HCT116 (cell line): Measurements from ENCODE around the gene IGSF23. TPM values are rescaled to one million over a fixed set of nuclear protein-coding genes. Genes with fewer than 3 reads are reported as not detected.

Experiments used
- ATAC-seq: fragments of 200-7000 bp; cut with Tn5 transposase; 2 replicates; pipeline ENCODE4 v1.9.1; 2020; ENCODE audit warnings: mild to moderate bottlenecking, moderate library complexity
- BruUV-seq: library from RNA; stranded (reverse); fragments of 400-500 nt; replicated peaks from 2 replicates; lab custom pipeline; 2021; lab: Mats Ljungman, UMichigan
- CTCF ChIA-PET: fragments of 300-600 bp; sonication (Branson Sonifier 250); formaldehyde crosslinking; loops from one replicate; lab custom pipeline; 2021; ENCODE audit warnings: antibody characterized with exemption; lab: Charles Lee
- POLR2A ChIA-PET: fragments of 300-600, 350-600 bp; sonication (Branson Sonifier 250); formaldehyde crosslinking; loops from one replicate; lab custom pipeline; 2021; ENCODE audit warnings: antibody characterized with exemption; lab: Charles Lee
- RAD21 ChIA-PET, 2 experiments: fragments of 300-600 bp; sonication (Branson Sonifier 250); formaldehyde crosslinking; loops; one replicate each; lab custom pipeline; 2023; ENCODE audit warnings: low total read pairs in 2 of 2; ENCODE audit not compliant: uncharacterized antibody in 2 of 2, unreplicated experiment in 2 of 2, low non-redundant PET in 1 of 2; lab: Charles Lee
- DNase-seq: peaks from one replicate; pipeline ENCODE4 v3.0.0-alpha.2; 2010; ENCODE audit warnings: low read depth, low spot score
- H2AFZ ChIP-seq: fragments of 200-600 bp; shearing (Covaris generic), sonication (generic); 2 replicates; pipeline ENCODE4 v1.6.1; 2017; ENCODE audit warnings: low read depth, mixed run types, mixed read lengths, antibody characterized with exemption, low read length; ENCODE audit not compliant: poor library complexity, severe bottlenecking
- H3K27ac ChIP-seq: 2 replicates; pipeline ENCODE4 v1.5.1; 2012; ENCODE audit warnings: low read depth, low read length
- H3K27me3 ChIP-seq: fragments of 200-600 bp; sonication (generic); 2 replicates; pipeline ENCODE4 v1.6.1; 2016; ENCODE audit warnings: mixed run types, low read length, mixed read lengths; ENCODE audit not compliant: insufficient read depth
- H3K36me3 ChIP-seq, 2 experiments: fragments of 200-500 bp in 1 of 2; fragments of 200-600 bp in 1 of 2; sonication (Bioruptor generic) in 1 of 2; sonication (generic) in 1 of 2; 2 replicates each; pipeline versions ENCODE4 v1.5.1 to v1.6.1; 2014 to 2016; ENCODE audit warnings: low read length in 2 of 2, inconsistent platforms in 1 of 2, mixed read lengths in 1 of 2, mixed run types in 1 of 2; ENCODE audit not compliant: insufficient read depth in 2 of 2, control insufficient read depth in 1 of 2
- H3K4me1 ChIP-seq, 2 experiments: fragments of 200-600 bp in 1 of 2; sonication (generic) in 1 of 2; 2 replicates each; pipeline versions ENCODE4 v1.5.1 to v1.6.1; 2012 to 2017; ENCODE audit warnings: low read length in 2 of 2, inconsistent platforms in 1 of 2, mild to moderate bottlenecking in 1 of 2, mixed read lengths in 1 of 2, mixed run types in 1 of 2, moderate library complexity in 1 of 2; ENCODE audit not compliant: insufficient read depth in 2 of 2, control insufficient read depth in 1 of 2
- H3K4me2 ChIP-seq: fragments of 200-600 bp; sonication (generic); 2 replicates; pipeline ENCODE4 v1.6.1; 2017; ENCODE audit warnings: mixed run types, low read length, mixed read lengths
- H3K4me3 ChIP-seq, 2 experiments: fragments of 200-600 bp in 1 of 2; sonication (generic) in 1 of 2; replicated peaks in 1 of 2; 2 replicates each; pipeline ENCODE4 v1.5.1; 2011 to 2016; ENCODE audit warnings: low read length in 2 of 2, control low read depth in 1 of 2, low read depth in 1 of 2, mild to moderate bottlenecking in 1 of 2, mixed read lengths in 1 of 2, mixed run types in 1 of 2
- H3K79me2 ChIP-seq: fragments of 200-600 bp; sonication (generic); 2 replicates; pipeline ENCODE4 v1.6.1; 2017; ENCODE audit warnings: mild to moderate bottlenecking, mixed run types, low read length, moderate library complexity, mixed read lengths; ENCODE audit not compliant: insufficient read depth
- H3K9ac ChIP-seq: fragments of 200-600 bp; sonication (generic); 2 replicates; pipeline ENCODE4 v1.6.1; 2016; ENCODE audit warnings: low read length, mixed read lengths
- H3K9me2 ChIP-seq: fragments of 200-600 bp; sonication (generic), shearing (Covaris generic); 2 replicates; pipeline ENCODE4 v1.6.1; 2017; ENCODE audit warnings: mixed run types, mild to moderate bottlenecking, moderate library complexity; ENCODE audit not compliant: insufficient read depth
- H3K9me3 ChIP-seq, 2 experiments: fragments of 200-500 bp in 1 of 2; fragments of 200-600 bp in 1 of 2; sonication (Bioruptor generic) in 1 of 2; sonication (generic) in 1 of 2; 2 replicates each; pipeline ENCODE4 v1.6.1; 2014 to 2017; ENCODE audit warnings: low read length in 2 of 2, mixed read lengths in 2 of 2, inconsistent platforms in 1 of 2, low read depth in 1 of 2, mild to moderate bottlenecking in 1 of 2, mixed run types in 1 of 2, moderate library complexity in 1 of 2; ENCODE audit not compliant: control insufficient read depth in 1 of 2, insufficient read depth in 1 of 2
- H4K20me1 ChIP-seq: fragments of 200-600 bp; sonication (generic), shearing (Covaris generic); 2 replicates; pipeline ENCODE4 v1.6.1; 2017; ENCODE audit warnings: mixed run types, mild to moderate bottlenecking, moderate library complexity; ENCODE audit not compliant: insufficient read depth
- ATF3 ChIP-seq: IDR thresholded peaks from 2 replicates; pipeline ENCODE4 v1.6.1; 2012
- CBX3 ChIP-seq: IDR thresholded peaks from 2 replicates; pipeline ENCODE4 v1.6.1; 2012; ENCODE audit warnings: low read depth
- CEBPB ChIP-seq: IDR thresholded peaks from 2 replicates; pipeline ENCODE4 v1.6.1; 2012; ENCODE audit warnings: low read depth
- EGR1 ChIP-seq: IDR thresholded peaks from 2 replicates; pipeline ENCODE4 v1.6.1; 2012; ENCODE audit warnings: low read depth
- EZH2 ChIP-seq: fragments of 200-600 bp; sonication (generic); IDR thresholded peaks from 2 replicates; pipeline ENCODE4 v1.6.1; 2017; ENCODE audit warnings: antibody characterized with exemption, mixed run types
- FOSL1 ChIP-seq: IDR thresholded peaks from 2 replicates; pipeline ENCODE4 v1.6.1; 2012; ENCODE audit warnings: low read depth
- JUND ChIP-seq: IDR thresholded peaks from 2 replicates; pipeline ENCODE4 v1.6.1; 2012
- MAX ChIP-seq: IDR thresholded peaks from 2 replicates; pipeline ENCODE4 v1.6.1; 2012
- POLR2AphosphoS5 ChIP-seq: IDR thresholded peaks from 2 replicates; pipeline ENCODE4 v1.6.1; 2011; ENCODE audit warnings: mild to moderate bottlenecking, low read depth, low read length, moderate library complexity
- RAD21 ChIP-seq: IDR thresholded peaks from 2 replicates; pipeline ENCODE4 v1.6.1; 2012; ENCODE audit warnings: low read depth, mild to moderate bottlenecking
- REST ChIP-seq: IDR thresholded peaks from 2 replicates; pipeline ENCODE4 v1.6.1; 2012; ENCODE audit warnings: low read depth
- SIN3A ChIP-seq: IDR thresholded peaks from 2 replicates; pipeline ENCODE4 v1.6.1; 2012; ENCODE audit warnings: low read depth
- SP1 ChIP-seq: IDR thresholded peaks from 2 replicates; pipeline ENCODE4 v1.6.1; 2012; ENCODE audit warnings: low read depth
- TCF7L2 ChIP-seq: IDR thresholded peaks from 2 replicates; pipeline ENCODE4 v1.7.0; 2011; ENCODE audit warnings: borderline replicate concordance, inconsistent platforms; ENCODE audit not compliant: insufficient read depth, insufficient read length; ENCODE audit errors: extremely low read depth
- YY1 ChIP-seq: IDR thresholded peaks from 2 replicates; pipeline ENCODE4 v1.6.1; 2011; ENCODE audit warnings: low read length, low read depth, moderate library complexity, mild to moderate bottlenecking; ENCODE audit not compliant: insufficient replicate concordance; ENCODE audit errors: extremely low read depth
- ZFX ChIP-seq: fragments of 450-650 bp; IDR thresholded peaks from 2 replicates; pipeline ENCODE4 v1.6.1; 2017
- intact Hi-C: fragments of 100-400 bp; cut with micrococcal nuclease; formaldehyde crosslinking; loops from 2 replicates; pipeline ENCODE4 v1.10.0; 2022
- total RNA-seq: library from RNA; stranded (reverse); gene quantifications from one replicate; pipeline ENCODE4 v1.2.1, GENCODE V29; 2021; ENCODE audit not compliant: unreplicated experiment
- TF ChIP-seq, protein P1 (sequence below), 3 experiments: fragments of 200-600 bp in 1 of 3; sonication (generic) in 1 of 3; IDR thresholded peaks in 2 of 3; conservative IDR thresholded peaks in 1 of 3; 2 replicates each; pipeline ENCODE4 v1.5.1; 2012 to 2017; ENCODE audit warnings: low read depth in 2 of 3, low read length in 2 of 3, antibody characterized with exemption in 1 of 3, borderline replicate concordance in 1 of 3, control low read depth in 1 of 3, mild to moderate bottlenecking in 1 of 3, mixed read lengths in 1 of 3, mixed run types in 1 of 3, moderate library complexity in 1 of 3; ENCODE audit not compliant: insufficient read depth in 1 of 3

Gene IGSF23
- total RNA-seq, 1 experiment from 2014 or later, result not detected

GRCh38 chr19:44587963-44588770 is 25.2 kb upstream of the IGSF23 start:
- no peaks in the 10 kb centered on the region for H3K79me2 ChIP-seq
- no peaks in the 10 kb centered on the region for H3K9me2 ChIP-seq
- ChIA-PET RAD21 (interaction anchor here (0.7 to 1.4 kb wide), 2 partner anchors 69 to 183 kb away, joined by 3 read pairs; no protein-coding TSS in a partner anchor), POLR2A (interaction anchor here (0.8 to 3.1 kb wide), 8 partner anchors 11 to 186 kb away, joined by 3 to 16 read pairs (median 4); partner anchors contain the start of gene PVR), CTCF (interaction anchor here (0.9 to 3.6 kb wide), 9 partner anchors 11 to 186 kb away, joined by 3 to 18 read pairs (median 5); no protein-coding TSS in a partner anchor)
- TSS peak; percentile 93 for BruUV-seq
- peak overlapping the region; percentile 75 for H3K4me2 ChIP-seq
- H3K36me3 ChIP-seq, result no peaks in the 10 kb centered on the region
- peak overlapping the region; percentile 56 for H2AFZ ChIP-seq
- no peaks in the 10 kb centered on the region for H4K20me1 ChIP-seq
- peak overlapping the region; percentile 37 to 50 for H3K4me3 ChIP-seq
- TF ChIP-seq ATF3, result no peak
- peak; percentile 84 for TF ChIP-seq JUND
- peak; percentile 71 for TF ChIP-seq FOSL1
- TF ChIP-seq REST, result no peak
- peak; percentile 62 for TF ChIP-seq RAD21
- TF ChIP-seq EGR1, result peak; percentile 56
- TF ChIP-seq TCF7L2, result no peak
- TF ChIP-seq SP1, result peak; percentile 59; the same call in 1 of the 2 replicates
- TF ChIP-seq CEBPB, result peak; percentile 96
- peak; percentile 16; the same call in 1 of the 2 replicates for TF ChIP-seq SIN3A
- TF ChIP-seq ZFX, result no peak
- TF ChIP-seq EZH2, result no peak
- TF ChIP-seq CBX3, result peak; percentile 52; the same call in 1 of the 2 replicates
- TF ChIP-seq, protein P1, sequence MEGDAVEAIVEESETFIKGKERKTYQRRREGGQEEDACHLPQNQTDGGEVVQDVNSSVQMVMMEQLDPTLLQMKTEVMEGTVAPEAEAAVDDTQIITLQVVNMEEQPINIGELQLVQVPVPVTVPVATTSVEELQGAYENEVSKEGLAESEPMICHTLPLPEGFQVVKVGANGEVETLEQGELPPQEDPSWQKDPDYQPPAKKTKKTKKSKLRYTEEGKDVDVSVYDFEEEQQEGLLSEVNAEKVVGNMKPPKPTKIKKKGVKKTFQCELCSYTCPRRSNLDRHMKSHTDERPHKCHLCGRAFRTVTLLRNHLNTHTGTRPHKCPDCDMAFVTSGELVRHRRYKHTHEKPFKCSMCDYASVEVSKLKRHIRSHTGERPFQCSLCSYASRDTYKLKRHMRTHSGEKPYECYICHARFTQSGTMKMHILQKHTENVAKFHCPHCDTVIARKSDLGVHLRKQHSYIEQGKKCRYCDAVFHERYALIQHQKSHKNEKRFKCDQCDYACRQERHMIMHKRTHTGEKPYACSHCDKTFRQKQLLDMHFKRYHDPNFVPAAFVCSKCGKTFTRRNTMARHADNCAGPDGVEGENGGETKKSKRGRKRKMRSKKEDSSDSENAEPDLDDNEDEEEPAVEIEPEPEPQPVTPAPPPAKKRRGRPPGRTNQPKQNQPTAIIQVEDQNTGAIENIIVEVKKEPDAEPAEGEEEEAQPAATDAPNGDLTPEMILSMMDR (IDR thresholded peaks at IDR 0.05 in 2 of 3, conservative IDR thresholded peaks at IDR 0.05 in 1 of 3; ENCODE audit: borderline replicate concordance in 1 of 3, insufficient read depth in 1 of 3, low read depth in 2 of 3, low read length in 2 of 3), result peak in 2 of 3 experiments; percentile 27 to 35; a peak in 1 of 6 replicates
- TF ChIP-seq POLR2AphosphoS5, result 0 out of 2 replicates have a peak, but pooled peaks have one; percentile 3
- peak; percentile 21; the same call in 1 of the 2 replicates for TF ChIP-seq MAX
- peak; percentile 81 for TF ChIP-seq YY1
- peak; percentile 89 for ATAC-seq
- H3K27me3 ChIP-seq, result no peaks in the 10 kb centered on the region
- H3K27ac ChIP-seq, result peak overlapping the region; percentile 66
- H3K9ac ChIP-seq, result peak overlapping the region; percentile 37; the same call in 1 of the 2 replicates
- H3K9me3 ChIP-seq, result 0 out of 4 replicates have a peak, but pooled peaks cover 0 to 4% of the 10 kb centered on the region in 2 experiments
- H3K4me1 ChIP-seq, result peaks cover 18 to 51% of the 10 kb centered on the region in 2 experiments
- intact Hi-C loops, result loop anchor here (2.0 to 10.0 kb wide), 3 partner anchors 54 to 367 kb away; partner anchors contain the start of genes CLPTM1 and PVR
- DNase-seq, result peak; percentile 78
